ENCODE data around the gene HNRNPLL. TPM values are rescaled to one million over a fixed set of nuclear protein-coding genes. Genes with fewer than 3 reads are reported as not detected.

The HNRNPLL gene
- polyA plus RNA-seq, 1 of the 3 experiments (the other 2 are of a cell fraction): 24.4 TPM

DNA sequence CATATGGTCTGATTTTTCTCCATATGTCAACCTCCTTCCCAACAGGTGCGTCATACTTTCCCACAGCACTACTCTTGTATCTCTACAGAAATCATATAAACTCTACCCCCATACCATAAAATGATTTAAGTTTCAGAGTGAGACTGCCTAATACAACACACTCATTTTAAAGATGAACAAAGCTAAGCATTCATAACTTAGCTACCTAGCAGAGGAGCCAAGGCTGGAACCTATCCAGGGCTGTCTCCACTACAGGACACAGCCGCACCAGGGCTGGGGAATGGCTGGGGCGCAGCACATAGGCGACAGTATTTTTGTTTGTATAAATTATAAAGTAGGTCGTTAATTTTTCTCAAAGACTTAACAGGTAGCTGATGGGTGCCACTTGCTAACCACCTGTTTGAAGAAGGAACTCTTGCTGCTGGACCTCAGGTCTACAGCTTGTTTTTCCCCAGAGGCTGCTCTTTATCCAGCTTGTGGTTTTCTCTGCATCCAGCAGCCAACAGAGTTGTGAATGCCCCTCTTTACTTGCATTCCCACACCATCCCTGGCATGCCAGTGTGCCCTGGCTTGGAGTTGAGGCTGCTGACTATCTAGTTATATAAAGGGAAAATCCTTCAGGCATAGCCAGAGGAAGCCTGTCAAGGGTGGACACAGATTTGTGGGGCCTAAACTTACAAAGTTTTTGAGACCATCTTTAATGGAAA is 62.0 kb downstream of the HNRNPLL start:
- H3K79me2 ChIP-seq (ENCODE audit: insufficient read depth): no peaks in the 10 kb centered on the region
- no peaks in the 10 kb centered on the region for H3K27me3 ChIP-seq (ENCODE audit: insufficient read depth)
- H3K4me3 ChIP-seq (ENCODE audit: low read depth in 2 of 2, low read length in 1 of 2): no peak overlapping the region
- TF ChIP-seq SMC3 (IDR thresholded peaks at IDR 0.05; ENCODE audit: low read depth, low read length) (no peak), ELF1 (IDR thresholded peaks at IDR 0.05) (no peak), EP300 (IDR thresholded peaks at IDR 0.05; ENCODE audit: borderline replicate concordance in 1 of 2, low read depth in 1 of 2, low read length in 1 of 2) (no peak), YY1 (IDR thresholded peaks at IDR 0.05; ENCODE audit: low read depth) (no peak), MXI1 (IDR thresholded peaks at IDR 0.05; ENCODE audit: low read depth, low read length) (no peak), JUND (IDR thresholded peaks at IDR 0.05) (no peak), FOXM1 (IDR thresholded peaks at IDR 0.05; ENCODE audit: low read depth) (no peak), POLR2AphosphoS5 (IDR thresholded peaks at IDR 0.05; ENCODE audit: low read depth, low read length) (no peak), RFX5 (IDR thresholded peaks at IDR 0.05; ENCODE audit: low read length) (no peak), SIN3A (IDR thresholded peaks at IDR 0.05; ENCODE audit: borderline replicate concordance, low read depth, low read length) (no peak), GABPA (IDR thresholded peaks at IDR 0.05; ENCODE audit: low read depth) (no peak), NRF1 (IDR thresholded peaks at IDR 0.05; ENCODE audit: low read depth, low read length) (no peak), RAD21 (IDR thresholded peaks at IDR 0.05; ENCODE audit: low read length) (no peak)
- TF ChIP-seq, protein P1, sequence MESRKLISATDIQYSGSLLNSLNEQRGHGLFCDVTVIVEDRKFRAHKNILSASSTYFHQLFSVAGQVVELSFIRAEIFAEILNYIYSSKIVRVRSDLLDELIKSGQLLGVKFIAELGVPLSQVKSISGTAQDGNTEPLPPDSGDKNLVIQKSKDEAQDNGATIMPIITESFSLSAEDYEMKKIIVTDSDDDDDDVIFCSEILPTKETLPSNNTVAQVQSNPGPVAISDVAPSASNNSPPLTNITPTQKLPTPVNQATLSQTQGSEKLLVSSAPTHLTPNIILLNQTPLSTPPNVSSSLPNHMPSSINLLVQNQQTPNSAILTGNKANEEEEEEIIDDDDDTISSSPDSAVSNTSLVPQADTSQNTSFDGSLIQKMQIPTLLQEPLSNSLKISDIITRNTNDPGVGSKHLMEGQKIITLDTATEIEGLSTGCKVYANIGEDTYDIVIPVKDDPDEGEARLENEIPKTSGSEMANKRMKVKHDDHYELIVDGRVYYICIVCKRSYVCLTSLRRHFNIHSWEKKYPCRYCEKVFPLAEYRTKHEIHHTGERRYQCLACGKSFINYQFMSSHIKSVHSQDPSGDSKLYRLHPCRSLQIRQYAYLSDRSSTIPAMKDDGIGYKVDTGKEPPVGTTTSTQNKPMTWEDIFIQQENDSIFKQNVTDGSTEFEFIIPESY (IDR thresholded peaks at IDR 0.05; ENCODE audit: borderline replicate concordance, low read depth): no peak
- TF ChIP-seq, protein P2, sequence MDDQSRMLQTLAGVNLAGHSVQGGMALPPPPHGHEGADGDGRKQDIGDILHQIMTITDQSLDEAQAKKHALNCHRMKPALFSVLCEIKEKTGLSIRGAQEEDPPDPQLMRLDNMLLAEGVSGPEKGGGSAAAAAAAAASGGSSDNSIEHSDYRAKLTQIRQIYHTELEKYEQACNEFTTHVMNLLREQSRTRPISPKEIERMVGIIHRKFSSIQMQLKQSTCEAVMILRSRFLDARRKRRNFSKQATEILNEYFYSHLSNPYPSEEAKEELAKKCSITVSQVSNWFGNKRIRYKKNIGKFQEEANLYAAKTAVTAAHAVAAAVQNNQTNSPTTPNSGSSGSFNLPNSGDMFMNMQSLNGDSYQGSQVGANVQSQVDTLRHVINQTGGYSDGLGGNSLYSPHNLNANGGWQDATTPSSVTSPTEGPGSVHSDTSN (IDR thresholded peaks at IDR 0.05): no peak
- TF ChIP-seq, protein P3, sequence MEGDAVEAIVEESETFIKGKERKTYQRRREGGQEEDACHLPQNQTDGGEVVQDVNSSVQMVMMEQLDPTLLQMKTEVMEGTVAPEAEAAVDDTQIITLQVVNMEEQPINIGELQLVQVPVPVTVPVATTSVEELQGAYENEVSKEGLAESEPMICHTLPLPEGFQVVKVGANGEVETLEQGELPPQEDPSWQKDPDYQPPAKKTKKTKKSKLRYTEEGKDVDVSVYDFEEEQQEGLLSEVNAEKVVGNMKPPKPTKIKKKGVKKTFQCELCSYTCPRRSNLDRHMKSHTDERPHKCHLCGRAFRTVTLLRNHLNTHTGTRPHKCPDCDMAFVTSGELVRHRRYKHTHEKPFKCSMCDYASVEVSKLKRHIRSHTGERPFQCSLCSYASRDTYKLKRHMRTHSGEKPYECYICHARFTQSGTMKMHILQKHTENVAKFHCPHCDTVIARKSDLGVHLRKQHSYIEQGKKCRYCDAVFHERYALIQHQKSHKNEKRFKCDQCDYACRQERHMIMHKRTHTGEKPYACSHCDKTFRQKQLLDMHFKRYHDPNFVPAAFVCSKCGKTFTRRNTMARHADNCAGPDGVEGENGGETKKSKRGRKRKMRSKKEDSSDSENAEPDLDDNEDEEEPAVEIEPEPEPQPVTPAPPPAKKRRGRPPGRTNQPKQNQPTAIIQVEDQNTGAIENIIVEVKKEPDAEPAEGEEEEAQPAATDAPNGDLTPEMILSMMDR (IDR thresholded peaks at IDR 0.05): no peak
- TF ChIP-seq, protein P4, sequence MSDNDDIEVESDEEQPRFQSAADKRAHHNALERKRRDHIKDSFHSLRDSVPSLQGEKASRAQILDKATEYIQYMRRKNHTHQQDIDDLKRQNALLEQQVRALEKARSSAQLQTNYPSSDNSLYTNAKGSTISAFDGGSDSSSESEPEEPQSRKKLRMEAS (IDR thresholded peaks at IDR 0.05; ENCODE audit: low read depth): no peak
- no peaks in the 10 kb centered on the region for H4K20me1 ChIP-seq (ENCODE audit: insufficient read depth)
- H3K4me1 ChIP-seq (ENCODE audit: control insufficient read depth in 1 of 2, insufficient read depth in 2 of 2, low read depth in 1 of 2, low read length in 1 of 2): peaks cover 3 to 15% of the 10 kb centered on the region in 2 experiments; a peak in 2 of 4 replicates
- no peak overlapping the region for H3K9ac ChIP-seq
- ChIA-PET POLR2A (no interaction called here), CTCF (interaction anchor here (0.9 to 1.7 kb wide), 5 partner anchors 14 to 201 kb away, joined by 3 to 7 read pairs (median 3); no protein-coding TSS in a partner anchor)
- peaks cover 46% of the 10 kb centered on the region for H3F3A ChIP-seq (replicated peaks; ENCODE audit: insufficient read depth)
- 86% methylated on average over 5 of the region's 5 CpGs for WGBS (ENCODE audit: low lambda C conversion rate)
- no peaks in the 10 kb centered on the region for H3K36me3 ChIP-seq (replicated peaks in 1 of 2; ENCODE audit: control insufficient read depth in 1 of 2, insufficient read depth in 2 of 2, low read length in 1 of 2)
- no peak for DNase-seq
- H3K4me2 ChIP-seq: no peak overlapping the region
- no peak overlapping the region for H3K27ac ChIP-seq (ENCODE audit: low read depth in 2 of 2, low read length in 1 of 2)
- no peaks in the 10 kb centered on the region for H3K9me3 ChIP-seq
- no peaks in the 10 kb centered on the region for H3K9me2 ChIP-seq
- H2AFZ ChIP-seq (ENCODE audit: low read depth): no peak overlapping the region

Data from SK-N-SH (cell line).